Neural cell (in vitro differentiated cells): Measurements from ENCODE around the gene PRKCE.

Source experiments
- POLR2AphosphoS5 ChIP-seq: IDR thresholded peaks from 2 replicates; pipeline ENCODE4 v1.6.1; 2012
- RAD21 ChIP-seq: fragments of 450-650 bp; conservative IDR thresholded peaks from 2 replicates; pipeline ENCODE4 v1.6.1; 2014; ENCODE audit warnings: antibody characterized with exemption, mild to moderate bottlenecking, moderate library complexity
- REST ChIP-seq: IDR thresholded peaks from 2 replicates; pipeline ENCODE4 v1.6.1; 2012; ENCODE audit warnings: borderline replicate concordance
- TF ChIP-seq, protein P1 (sequence below): fragments of 450-650 bp; IDR thresholded peaks from 2 replicates; pipeline ENCODE4 v1.5.1; 2014; ENCODE audit warnings: antibody characterized with exemption, mild to moderate bottlenecking, moderate library complexity; ENCODE audit not compliant: poor library complexity, severe bottlenecking

DNA sequence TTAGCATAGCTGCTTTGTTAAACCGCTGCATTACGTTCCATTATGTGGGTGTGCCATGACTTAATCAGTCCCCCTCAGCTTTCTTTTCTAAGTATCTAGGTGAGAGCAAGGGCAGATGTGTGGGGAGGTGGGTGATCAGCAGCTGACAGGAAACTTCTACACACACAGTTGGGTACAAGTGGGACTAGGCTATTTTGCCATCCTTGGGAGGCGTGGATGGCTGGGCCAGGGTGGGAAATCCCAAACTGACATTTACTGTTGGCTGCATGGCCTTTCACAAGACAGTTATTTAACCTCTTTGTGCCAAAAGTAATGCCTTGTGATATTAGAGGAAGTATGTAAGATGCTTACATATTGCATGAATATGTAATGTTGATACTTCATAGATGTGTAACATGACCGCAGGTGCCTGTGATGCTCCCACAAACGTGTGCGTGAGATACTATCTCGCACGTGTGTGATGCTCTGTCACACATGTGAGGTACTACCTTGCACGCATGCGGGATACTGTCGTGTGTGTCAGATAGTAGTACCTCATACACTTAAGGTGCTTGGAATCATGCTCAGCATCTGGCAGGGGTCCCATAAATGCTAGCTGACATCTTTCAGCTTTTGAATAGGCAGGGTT, 314.5 kb downstream of the PRKCE start:
- TF ChIP-seq, protein P1, sequence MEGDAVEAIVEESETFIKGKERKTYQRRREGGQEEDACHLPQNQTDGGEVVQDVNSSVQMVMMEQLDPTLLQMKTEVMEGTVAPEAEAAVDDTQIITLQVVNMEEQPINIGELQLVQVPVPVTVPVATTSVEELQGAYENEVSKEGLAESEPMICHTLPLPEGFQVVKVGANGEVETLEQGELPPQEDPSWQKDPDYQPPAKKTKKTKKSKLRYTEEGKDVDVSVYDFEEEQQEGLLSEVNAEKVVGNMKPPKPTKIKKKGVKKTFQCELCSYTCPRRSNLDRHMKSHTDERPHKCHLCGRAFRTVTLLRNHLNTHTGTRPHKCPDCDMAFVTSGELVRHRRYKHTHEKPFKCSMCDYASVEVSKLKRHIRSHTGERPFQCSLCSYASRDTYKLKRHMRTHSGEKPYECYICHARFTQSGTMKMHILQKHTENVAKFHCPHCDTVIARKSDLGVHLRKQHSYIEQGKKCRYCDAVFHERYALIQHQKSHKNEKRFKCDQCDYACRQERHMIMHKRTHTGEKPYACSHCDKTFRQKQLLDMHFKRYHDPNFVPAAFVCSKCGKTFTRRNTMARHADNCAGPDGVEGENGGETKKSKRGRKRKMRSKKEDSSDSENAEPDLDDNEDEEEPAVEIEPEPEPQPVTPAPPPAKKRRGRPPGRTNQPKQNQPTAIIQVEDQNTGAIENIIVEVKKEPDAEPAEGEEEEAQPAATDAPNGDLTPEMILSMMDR, result no peak
- TF ChIP-seq RAD21 (no peak), POLR2AphosphoS5 (no peak), REST (no peak)
